Stimulated activated memory B cell treated with anti-CD40 and anti-IgM and Interleukin-4, amounts not matched to agents 10 μg/mL and 1 μg/mL and 100 μg/mL, for 72 hours (primary cell): ENCODE data around the gene CIB4.

Source experiments
- ATAC-seq: fragments of 150-1000 bp; cut with Tn5 transposase; 2 replicates; pipeline ENCODE4 v1.10.0; 2021
- H3K27ac Mint-ChIP-seq: one replicate; pipeline ENCODE4 v1.8.0; 2022; ENCODE audit warnings: mild to moderate bottlenecking, mixed read lengths
- H3K27me3 Mint-ChIP-seq: one replicate; pipeline ENCODE4 v1.8.0; 2022; ENCODE audit warnings: mixed read lengths
- H3K36me3 Mint-ChIP-seq: one replicate; pipeline ENCODE4 v1.8.0; 2022; ENCODE audit warnings: mixed read lengths
- H3K4me1 Mint-ChIP-seq: one replicate; pipeline ENCODE4 v1.8.0; 2022; ENCODE audit warnings: mixed read lengths
- H3K4me3 Mint-ChIP-seq: one replicate; pipeline ENCODE4 v1.8.0; 2022; ENCODE audit warnings: mild to moderate bottlenecking, moderate library complexity, mixed read lengths
- H3K9me3 Mint-ChIP-seq: one replicate; pipeline ENCODE4 v1.8.0; 2022; ENCODE audit warnings: mixed read lengths

CIB4 gene

GRCh38 chr2:26640781-26641564, at the start of gene CIB4:
Gene CIB4 (minus strand): TSS chr2:26641366. CDS start chr2:26641314, 52 bp downstream.
- no peak within 1 kb of the TSS for H3K27ac Mint-ChIP-seq
- no peak within 1 kb of the TSS for H3K4me3 Mint-ChIP-seq
- no peak for ATAC-seq
- no peaks in the 10 kb centered on the region for H3K9me3 Mint-ChIP-seq
- H3K36me3 Mint-ChIP-seq, result no peaks in the 10 kb centered on the region
- H3K27me3 Mint-ChIP-seq, result peaks cover 58% of the 10 kb centered on the region
- no peaks in the 10 kb centered on the region for H3K4me1 Mint-ChIP-seq

GRCh38 chr2:26687801-26688200, 46.6 kb upstream of the CIB4 start:
- peaks cover 6% of the 10 kb centered on the region for H3K4me1 Mint-ChIP-seq

DNA sequence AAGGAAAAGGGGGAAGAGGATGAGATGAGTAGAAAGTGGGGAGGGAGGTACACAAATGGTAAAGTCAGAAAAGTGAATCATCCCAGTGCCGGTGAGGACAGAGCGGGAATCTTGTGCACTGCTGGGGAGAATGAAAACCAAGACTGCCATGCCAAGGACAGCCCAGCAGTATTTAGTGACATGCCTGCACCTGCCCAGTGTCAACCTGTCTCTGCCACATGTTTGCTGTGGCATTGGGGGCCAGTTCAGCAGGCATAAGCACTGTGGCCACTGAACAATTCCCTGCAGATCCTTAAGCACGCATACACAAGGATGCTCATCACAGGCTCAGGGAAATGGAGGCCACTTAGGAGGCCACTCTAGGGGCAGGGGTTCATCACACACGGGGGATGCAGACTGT, 46.2 kb upstream of the CIB4 start:
- H3K27me3 Mint-ChIP-seq, result peaks cover 48% of the 10 kb centered on the region
- no peak for ATAC-seq
- peaks cover 4% of the 10 kb centered on the region for H3K4me1 Mint-ChIP-seq
- no peaks in the 10 kb centered on the region for H3K36me3 Mint-ChIP-seq
- no peaks in the 10 kb centered on the region for H3K9me3 Mint-ChIP-seq
- H3K27ac Mint-ChIP-seq, result no peak overlapping the region
- no peak overlapping the region for H3K4me3 Mint-ChIP-seq

More at GRCh38 chr2:26687801-26688200, 46.6 kb upstream of the CIB4 start:
- Mint-ChIP-seq H3K4me3 (no peak overlapping the region), H3K9me3 (no peaks in the 10 kb centered on the region), H3K27me3 (peaks cover 47% of the 10 kb centered on the region), H3K36me3 (no peaks in the 10 kb centered on the region), H3K27ac (no peak overlapping the region)
- ATAC-seq, result no peak

DNA sequence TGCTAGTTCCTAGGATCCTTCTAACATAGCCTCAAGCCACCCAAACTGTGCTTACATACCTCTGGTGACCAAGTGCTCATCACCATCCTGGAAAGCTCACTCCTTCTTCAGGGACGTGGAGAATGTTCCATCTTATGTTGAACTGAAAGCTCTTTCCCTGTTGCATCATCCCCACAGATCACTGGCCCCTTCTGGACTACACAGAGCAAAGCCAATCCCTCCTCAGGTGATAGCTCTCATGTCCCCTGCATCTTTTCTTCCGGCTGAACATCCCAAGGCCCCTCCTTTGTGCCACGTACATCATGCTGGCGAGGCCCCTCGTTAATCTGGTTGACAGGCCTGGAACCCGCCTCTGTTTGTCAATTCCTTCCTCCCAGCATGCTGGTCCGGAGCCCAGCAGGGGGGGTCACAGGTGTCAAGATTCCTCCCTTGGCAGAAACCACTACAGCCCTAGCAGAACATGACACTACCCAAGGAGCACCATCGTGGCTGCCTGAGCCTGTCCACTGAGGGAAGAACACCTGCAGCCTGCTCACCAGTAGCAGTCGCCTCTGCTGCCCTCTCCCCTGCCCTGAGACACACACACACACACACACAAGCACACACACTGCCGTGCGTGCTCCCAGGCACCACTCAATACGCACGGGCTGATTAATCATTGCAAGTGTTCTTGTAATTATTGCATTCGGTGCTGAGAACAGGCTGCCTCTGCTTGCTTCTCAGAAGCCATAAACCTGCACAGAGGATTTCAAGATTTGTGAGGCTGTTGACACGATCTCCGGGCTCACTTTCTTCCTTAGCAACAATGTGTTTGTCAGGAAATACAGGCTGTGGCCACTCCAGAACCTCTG, 45.0 kb upstream of the CIB4 start:
- no peak overlapping the region for H3K27ac Mint-ChIP-seq
- no peak for ATAC-seq
- H3K36me3 Mint-ChIP-seq, result no peaks in the 10 kb centered on the region
- no peaks in the 10 kb centered on the region for H3K4me1 Mint-ChIP-seq
- H3K27me3 Mint-ChIP-seq, result peaks cover 51% of the 10 kb centered on the region
- H3K4me3 Mint-ChIP-seq, result no peak overlapping the region
- no peaks in the 10 kb centered on the region for H3K9me3 Mint-ChIP-seq

- Mint-ChIP-seq H3K36me3 (no peaks in the 10 kb centered on the region), H3K4me3 (no peak overlapping the region), H3K27ac (no peak overlapping the region), H3K9me3 (no peaks in the 10 kb centered on the region), H3K27me3 (peaks cover 48% of the 10 kb centered on the region), H3K4me1 (no peaks in the 10 kb centered on the region)
- no peak for ATAC-seq
Measured at GRCh38 chr2:26685341-26685740, 44.2 kb upstream of the CIB4 start.

- ATAC-seq, result no peak
- H3K36me3 Mint-ChIP-seq, result no peaks in the 10 kb centered on the region
- no peak overlapping the region for H3K4me3 Mint-ChIP-seq
- H3K4me1 Mint-ChIP-seq, result no peaks in the 10 kb centered on the region
- H3K9me3 Mint-ChIP-seq, result no peaks in the 10 kb centered on the region
- H3K27ac Mint-ChIP-seq, result no peak overlapping the region
- H3K27me3 Mint-ChIP-seq, result peaks cover 47% of the 10 kb centered on the region
Measured at GRCh38 chr2:26683583-26683982, 42.4 kb upstream of the CIB4 start.

GRCh38 chr2:26682155-26682554, 41.0 kb upstream of the CIB4 start:
- no peak overlapping the region for H3K4me3 Mint-ChIP-seq
- peaks cover 49% of the 10 kb centered on the region for H3K27me3 Mint-ChIP-seq
- no peaks in the 10 kb centered on the region for H3K36me3 Mint-ChIP-seq
- H3K4me1 Mint-ChIP-seq, result no peaks in the 10 kb centered on the region
- no peaks in the 10 kb centered on the region for H3K9me3 Mint-ChIP-seq
- no peak for ATAC-seq
- H3K27ac Mint-ChIP-seq, result no peak overlapping the region

GRCh38 chr2:26681656-26682055, 40.5 kb upstream of the CIB4 start:
- H3K9me3 Mint-ChIP-seq, result no peaks in the 10 kb centered on the region
- ATAC-seq, result no peak
- no peak overlapping the region for H3K27ac Mint-ChIP-seq
- H3K4me3 Mint-ChIP-seq, result no peak overlapping the region
- H3K4me1 Mint-ChIP-seq, result no peaks in the 10 kb centered on the region
- H3K36me3 Mint-ChIP-seq, result no peaks in the 10 kb centered on the region
- peaks cover 48% of the 10 kb centered on the region for H3K27me3 Mint-ChIP-seq

GRCh38 chr2:26679867-26680266, 38.7 kb upstream of the CIB4 start:
- no peak for ATAC-seq
- H3K36me3 Mint-ChIP-seq, result no peaks in the 10 kb centered on the region
- no peaks in the 10 kb centered on the region for H3K9me3 Mint-ChIP-seq
- no peaks in the 10 kb centered on the region for H3K4me1 Mint-ChIP-seq
- H3K4me3 Mint-ChIP-seq, result no peak overlapping the region
- H3K27ac Mint-ChIP-seq, result no peak overlapping the region
- peaks cover 42% of the 10 kb centered on the region for H3K27me3 Mint-ChIP-seq

GRCh38 chr2:26678035-26678434, 36.9 kb upstream of the CIB4 start:
- Mint-ChIP-seq H3K4me1 (no peaks in the 10 kb centered on the region), H3K36me3 (no peaks in the 10 kb centered on the region)
- no peak for ATAC-seq

GRCh38 chr2:26675651-26676255, 34.6 kb upstream of the CIB4 start:
- no peaks in the 10 kb centered on the region for H3K4me1 Mint-ChIP-seq
- no peak overlapping the region for H3K4me3 Mint-ChIP-seq
- H3K36me3 Mint-ChIP-seq, result no peaks in the 10 kb centered on the region
- no peak for ATAC-seq
- H3K27me3 Mint-ChIP-seq, result peaks cover 41% of the 10 kb centered on the region
- no peaks in the 10 kb centered on the region for H3K9me3 Mint-ChIP-seq
- no peak overlapping the region for H3K27ac Mint-ChIP-seq

More at GRCh38 chr2:26678035-26678434, 36.9 kb upstream of the CIB4 start:
- Mint-ChIP-seq H3K27ac (no peak overlapping the region), H3K4me3 (no peak overlapping the region), H3K9me3 (no peaks in the 10 kb centered on the region), H3K27me3 (peaks cover 47% of the 10 kb centered on the region)

DNA sequence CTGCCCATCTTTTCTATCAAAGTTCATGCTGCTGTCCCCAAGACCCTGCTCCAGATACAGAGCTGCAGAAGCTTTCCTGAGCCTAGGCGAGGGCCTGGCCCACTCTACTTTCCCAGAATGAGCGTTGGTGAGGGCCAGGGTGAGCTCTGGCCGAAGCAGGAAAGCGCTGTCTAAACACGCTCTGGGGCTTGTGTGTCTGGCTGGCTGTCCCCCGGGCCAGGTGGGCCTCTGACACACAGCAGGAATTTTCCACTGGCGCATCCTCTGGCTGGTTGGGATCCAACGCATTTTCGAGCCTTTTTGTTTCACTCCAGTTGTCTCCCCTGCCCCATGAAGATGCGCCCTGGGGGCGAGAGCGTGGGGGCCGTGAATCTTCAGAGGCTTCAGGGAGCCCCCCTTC, 33.6 kb upstream of the CIB4 start:
- Mint-ChIP-seq H3K27ac (no peak overlapping the region), H3K36me3 (no peaks in the 10 kb centered on the region), H3K4me1 (no peaks in the 10 kb centered on the region), H3K4me3 (no peak overlapping the region), H3K9me3 (no peaks in the 10 kb centered on the region), H3K27me3 (peaks cover 50% of the 10 kb centered on the region)
- ATAC-seq, result no peak

GRCh38 chr2:26674002-26674751, 33.0 kb upstream of the CIB4 start:
- Mint-ChIP-seq H3K4me3 (no peak overlapping the region), H3K36me3 (no peaks in the 10 kb centered on the region), H3K27me3 (peaks cover 47% of the 10 kb centered on the region), H3K27ac (no peak overlapping the region), H3K9me3 (no peaks in the 10 kb centered on the region), H3K4me1 (no peaks in the 10 kb centered on the region)
- no peak for ATAC-seq

GRCh38 chr2:26672818-26673393, 31.7 kb upstream of the CIB4 start:
- Mint-ChIP-seq H3K4me3 (no peak overlapping the region), H3K36me3 (no peaks in the 10 kb centered on the region), H3K9me3 (no peaks in the 10 kb centered on the region), H3K27me3 (peaks cover 49% of the 10 kb centered on the region), H3K4me1 (no peaks in the 10 kb centered on the region), H3K27ac (no peak overlapping the region)
- ATAC-seq, result no peak
